Small intestine (tissue), 7 donors: ENCODE measurements around the gene MTAP. TPM values are rescaled to one million over a fixed set of nuclear protein-coding genes. Genes with fewer than 3 reads are reported as not detected.

Experiments used
- DNase-seq, 2 donors: peaks; one replicate each; pipeline versions ENCODE4 v3.0.0 to v3.0.0-alpha.2; 2013
- FAIRE-seq: peaks from 2 replicates; lab custom pipeline; 2012; peaks lifted over from hg19 to GRCh38; lab: Jason Lieb, UNC
- H3K27ac ChIP-seq, 3 donors: one replicate each; pipeline ENCODE4 v1.5.1; 2013; ENCODE audit warnings: low read length in 2 of 3, mild to moderate bottlenecking in 2 of 3, control low read depth in 1 of 3, inconsistent platforms in 1 of 3, low read depth in 1 of 3, moderate library complexity in 1 of 3
- H3K27me3 ChIP-seq, 3 donors: one replicate each; pipeline ENCODE4 v1.6.1; 2013; ENCODE audit warnings: low read length in 3 of 3, inconsistent platforms in 1 of 3; ENCODE audit not compliant: control insufficient read depth in 3 of 3, insufficient read depth in 3 of 3
- H3K36me3 ChIP-seq, 3 donors: one replicate each; pipeline ENCODE4 v1.6.1; 2013; ENCODE audit warnings: low read length in 3 of 3, inconsistent platforms in 1 of 3, low read depth in 1 of 3, mild to moderate bottlenecking in 1 of 3, moderate library complexity in 1 of 3; ENCODE audit not compliant: control insufficient read depth in 3 of 3, insufficient read depth in 2 of 3
- H3K4me1 ChIP-seq, 3 donors: one replicate each; pipeline ENCODE4 v1.6.1; 2013; ENCODE audit warnings: low read length in 2 of 3, inconsistent platforms in 1 of 3, low read depth in 1 of 3, mild to moderate bottlenecking in 1 of 3, moderate library complexity in 1 of 3; ENCODE audit not compliant: control insufficient read depth in 3 of 3, insufficient read depth in 2 of 3
- H3K4me3 ChIP-seq, 3 donors: one replicate each; pipeline ENCODE4 v1.5.1; 2013; ENCODE audit warnings: low read length in 3 of 3, control low read depth in 1 of 3, inconsistent platforms in 1 of 3, low read depth in 1 of 3, mild to moderate bottlenecking in 1 of 3, moderate library complexity in 1 of 3
- H3K9me3 ChIP-seq, 2 donors: one replicate each; pipeline ENCODE4 v1.6.1; 2013; ENCODE audit warnings: low read depth in 1 of 2, low read length in 1 of 2; ENCODE audit not compliant: control insufficient read depth in 2 of 2, insufficient read depth in 1 of 2
- WGBS, 3 donors: extraction: QIAGEN DNeasy Blood & Tissue Kit; methylation state at CpG; one replicate each; pipeline ENCODE4 v1.1.7; 2013; 5-methylcytosine and 5-hydroxymethylcytosine counted together
- polyA plus RNA-seq, 4 donors: library from polyadenylated mRNA; stranded (reverse) in 3 of 4; unstranded in 1 of 4; fragments of 200-250 nt in 3 of 4; fragments of 120-200 nt in 1 of 4; gene quantifications; one replicate each; pipeline versions ENCODE4 v1.2.1 to v1.2.3, GENCODE V29; 2013
- donor health status: healthy with polysubstance abuse.
- donor health status: control.
- donor health status: control.
- donor health status: Bipolar disorder and iron deficiency.
- donor health status: healthy.

MTAP gene
- polyA plus RNA-seq, 4 donors, result 3.0 to 24.4 (median 10.6) TPM

- Histone ChIP-seq H3K27ac (no peak overlapping the region), H3K9me3 (peaks cover 0 to 3% of the 10 kb centered on the region in 2 donors), H3K4me3 (no peak overlapping the region), H3K4me1 (no peaks in the 10 kb centered on the region), H3K36me3 (no peaks in the 10 kb centered on the region), H3K27me3 (peaks cover 0 to 3% (median 0%) of the 10 kb centered on the region in 3 donors)
- DNase-seq (peak in 1 of 2 donors; percentile 21), FAIRE-seq (no peak)
- WGBS, 3 donors, result 11 to 35% (median 21%) methylated on average over 2 of the region's 2 CpGs
Measured at GRCh38 chr9:21766096-21766495, 36.3 kb upstream of the MTAP start.

DNA sequence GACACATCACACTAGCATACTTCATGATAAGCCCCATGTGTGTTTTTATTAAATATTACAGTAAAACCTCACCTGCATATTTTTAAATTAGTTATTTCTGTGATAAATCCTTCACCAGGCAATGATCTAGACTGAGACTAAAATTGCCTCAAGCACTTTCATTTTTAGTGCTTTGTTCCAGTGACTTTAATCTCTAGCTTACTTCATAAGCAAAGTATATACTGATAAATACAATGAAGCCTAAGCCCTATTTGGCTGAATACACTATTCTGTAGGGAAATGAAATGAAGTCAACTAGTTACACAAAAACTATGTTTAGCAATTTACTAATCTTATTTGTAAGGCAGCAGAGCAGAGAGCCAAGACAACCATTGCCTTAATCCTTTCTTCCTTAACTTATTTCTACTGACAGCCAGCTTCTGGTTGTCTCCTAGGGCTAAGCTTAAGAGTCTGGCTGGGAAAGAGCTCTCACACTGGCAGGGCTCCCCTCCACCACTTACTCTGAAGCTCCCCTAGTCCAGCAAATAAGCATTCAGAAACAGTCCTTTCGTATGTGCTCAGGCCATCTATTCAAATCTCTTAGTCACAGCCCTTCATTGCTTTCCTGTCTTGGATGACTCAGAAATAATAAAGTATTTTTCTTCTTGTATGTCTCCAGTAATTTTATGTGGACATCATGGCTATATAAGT, 31.4 kb upstream of the MTAP start:
- no peak overlapping the region for H3K4me3 ChIP-seq
- no peak overlapping the region for H3K27ac ChIP-seq
- no peak for FAIRE-seq
- DNase-seq, result no peak
- WGBS, 3 donors, result 56 to 84% (median 74%) methylated on average over 1 of the region's 1 CpG
- no peaks in the 10 kb centered on the region for H3K4me1 ChIP-seq
- H3K36me3 ChIP-seq, result no peaks in the 10 kb centered on the region
- peaks cover 0 to 3% (median 2%) of the 10 kb centered on the region in 3 donors for H3K27me3 ChIP-seq
- peaks cover 0 to 3% of the 10 kb centered on the region in 2 donors for H3K9me3 ChIP-seq

GRCh38 chr9:21777701-21778100, 24.7 kb upstream of the MTAP start:
- H3K27me3 ChIP-seq, result peaks cover 0 to 8% (median 0%) of the 10 kb centered on the region in 3 donors
- no peak overlapping the region for H3K4me3 ChIP-seq
- no peaks in the 10 kb centered on the region for H3K4me1 ChIP-seq
- 86 to 96% (median 91%) methylated on average over 1 of the region's 1 CpG for WGBS, 3 donors
- FAIRE-seq (no peak), DNase-seq (no peak)
- no peaks in the 10 kb centered on the region for H3K9me3 ChIP-seq
- no peaks in the 10 kb centered on the region for H3K36me3 ChIP-seq
- no peak overlapping the region for H3K27ac ChIP-seq

- Histone ChIP-seq H3K27me3 (peaks cover 0 to 8% (median 0%) of the 10 kb centered on the region in 3 donors), H3K9me3 (no peaks in the 10 kb centered on the region), H3K27ac (no peak overlapping the region), H3K4me1 (no peaks in the 10 kb centered on the region), H3K4me3 (no peak overlapping the region), H3K36me3 (no peaks in the 10 kb centered on the region)
- FAIRE-seq (no peak), DNase-seq (no peak)
- WGBS, 3 donors, result 64 to 83% (median 71%) methylated on average over 1 of the region's 1 CpG
Measured at GRCh38 chr9:21778304-21778703, 24.1 kb upstream of the MTAP start.

DNA sequence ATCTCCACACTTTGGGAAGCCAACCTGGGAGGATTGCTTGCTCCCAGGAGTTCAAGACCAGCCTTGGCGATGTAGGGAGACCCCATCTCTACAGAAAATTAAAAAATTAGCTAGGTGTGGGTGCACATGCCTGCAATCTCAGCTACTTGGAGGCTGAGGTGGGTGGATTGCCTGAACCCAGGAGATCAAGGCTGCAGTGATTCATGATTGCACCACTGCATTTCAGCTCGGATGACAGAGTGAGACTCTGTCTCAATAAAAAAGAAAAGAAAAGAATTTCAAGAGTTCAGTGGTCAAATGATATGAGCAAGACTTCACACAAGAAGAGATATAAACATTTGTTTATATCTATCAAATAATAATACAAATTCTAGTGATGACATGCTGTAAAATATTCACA, 23.0 kb upstream of the MTAP start:
- Histone ChIP-seq H3K9me3 (no peaks in the 10 kb centered on the region), H3K36me3 (no peaks in the 10 kb centered on the region), H3K27me3 (peaks cover 0 to 8% (median 0%) of the 10 kb centered on the region in 3 donors), H3K27ac (no peak overlapping the region), H3K4me3 (no peak overlapping the region), H3K4me1 (no peaks in the 10 kb centered on the region)
- FAIRE-seq (no peak), DNase-seq (no peak)
- WGBS, 3 donors, result 80 to 88% (median 81%) methylated on average over 2 of the region's 2 CpGs

DNA sequence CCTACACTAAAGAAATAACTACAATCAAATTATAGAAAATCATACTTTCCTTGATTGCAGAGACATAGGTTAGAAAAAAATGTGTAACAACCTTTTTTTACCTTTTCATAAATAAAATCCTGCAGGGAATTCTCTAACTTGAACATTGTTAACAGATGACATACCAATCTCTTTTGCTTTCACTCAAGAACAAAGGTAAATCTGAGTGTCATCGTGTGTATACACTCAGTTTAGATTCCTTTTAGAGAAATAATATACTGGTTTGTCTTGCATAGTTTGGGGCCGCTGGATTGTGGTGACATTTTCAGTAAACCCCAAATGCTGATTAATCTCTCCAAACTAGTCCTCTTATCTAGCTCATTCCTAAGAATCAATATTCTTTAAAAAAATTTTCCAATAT, 20.8 kb upstream of the MTAP start:
- Histone ChIP-seq H3K4me3 (no peak overlapping the region), H3K4me1 (no peaks in the 10 kb centered on the region), H3K9me3 (no peaks in the 10 kb centered on the region), H3K36me3 (no peaks in the 10 kb centered on the region), H3K27ac (no peak overlapping the region), H3K27me3 (peaks cover 0 to 5% (median 0%) of the 10 kb centered on the region in 3 donors)
- DNase-seq, result no peak
- FAIRE-seq, result no peak
- WGBS, 3 donors, result 68 to 77% (median 69%) methylated on average over 2 of the region's 2 CpGs

GRCh38 chr9:21782205-21782604, 20.2 kb upstream of the MTAP start:
- H3K27me3 ChIP-seq, result peaks cover 0 to 3% (median 0%) of the 10 kb centered on the region in 3 donors
- no peaks in the 10 kb centered on the region for H3K4me1 ChIP-seq
- no peak overlapping the region for H3K27ac ChIP-seq
- DNase-seq (no peak), FAIRE-seq (no peak)
- no peaks in the 10 kb centered on the region for H3K36me3 ChIP-seq
- WGBS, 3 donors, result 66 to 69% (median 67%) methylated on average over 2 of the region's 2 CpGs
- no peaks in the 10 kb centered on the region for H3K9me3 ChIP-seq
- no peak overlapping the region for H3K4me3 ChIP-seq

- Histone ChIP-seq H3K27ac (no peak overlapping the region), H3K36me3 (no peaks in the 10 kb centered on the region), H3K27me3 (peaks cover 0 to 6% (median 3%) of the 10 kb centered on the region in 3 donors), H3K4me3 (no peak overlapping the region), H3K4me1 (no peaks in the 10 kb centered on the region), H3K9me3 (no peaks in the 10 kb centered on the region)
- DNase-seq, result peak; percentile 19 to 30
- 15 to 45% (median 32%) methylated on average over 6 of the region's 6 CpGs for WGBS, 3 donors
- FAIRE-seq, result no peak
Measured at GRCh38 chr9:21788752-21789151, 13.7 kb upstream of the MTAP start.
